Head of caudate nucleus (tissue), 42 donors: ENCODE measurements around the gene RIC1.
"Not testable (repeated sequence)": the region's sequence is repeated elsewhere in the genome, so short reads cannot be mapped to it uniquely, and the experiment has no call there.

ENCODE experiments used
- DNase-seq, 42 donors: peaks; one replicate each; pipeline versions ENCODE4 v3.0.0 to v3.0.0-alpha.2; 2020 to 2021; ENCODE audit warnings: mixed read lengths in 7 of 42
- intact Hi-C: fragments of 100-400 bp; cut with DNase I; formaldehyde crosslinking; loops from one replicate; pipeline ENCODE4 v1.15.0; 2022

Gene RIC1

DNA sequence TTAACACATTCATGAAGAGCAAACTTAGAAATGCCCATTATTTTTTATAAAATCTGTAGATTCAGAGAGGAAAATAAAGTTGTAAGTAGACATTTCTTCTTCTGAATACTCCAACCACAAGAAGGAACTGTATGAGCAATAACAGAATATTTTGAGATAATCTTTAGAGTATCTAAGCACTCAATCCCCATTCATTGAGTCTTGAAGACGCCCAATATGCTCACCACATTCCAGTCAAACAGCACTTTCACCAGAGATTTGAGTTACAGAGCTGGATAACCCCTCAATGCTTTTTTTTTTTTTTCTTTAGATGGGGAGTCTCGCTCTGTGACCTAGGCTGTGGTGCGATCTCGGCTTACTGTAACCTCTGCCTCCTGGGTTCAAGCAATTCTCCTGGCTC, 14.7 kb upstream of the RIC1 start:
- intact Hi-C loops: no loop called here
- DNase-seq: no peak

DNA sequence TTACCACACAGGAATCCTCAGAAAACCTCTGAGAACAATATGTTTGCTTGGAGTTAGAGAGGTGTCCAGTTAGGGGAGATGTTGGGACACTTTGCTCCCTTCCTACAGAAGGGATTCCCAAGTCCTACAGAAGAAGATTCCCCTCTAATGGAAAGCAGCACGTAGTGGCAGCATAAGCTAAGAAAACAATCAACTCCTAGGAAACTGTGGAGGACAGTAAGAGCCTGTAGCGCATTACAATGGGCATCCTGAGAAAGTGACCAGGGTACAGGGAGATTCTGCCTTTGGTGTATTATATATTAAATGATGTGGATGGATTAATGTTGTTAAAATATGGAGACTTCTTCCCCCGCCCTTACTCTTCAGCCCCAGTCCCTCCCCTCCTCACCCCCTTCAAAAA, 13.9 kb upstream of the RIC1 start:
- intact Hi-C loops: no loop called here
- no peak for DNase-seq

DNA sequence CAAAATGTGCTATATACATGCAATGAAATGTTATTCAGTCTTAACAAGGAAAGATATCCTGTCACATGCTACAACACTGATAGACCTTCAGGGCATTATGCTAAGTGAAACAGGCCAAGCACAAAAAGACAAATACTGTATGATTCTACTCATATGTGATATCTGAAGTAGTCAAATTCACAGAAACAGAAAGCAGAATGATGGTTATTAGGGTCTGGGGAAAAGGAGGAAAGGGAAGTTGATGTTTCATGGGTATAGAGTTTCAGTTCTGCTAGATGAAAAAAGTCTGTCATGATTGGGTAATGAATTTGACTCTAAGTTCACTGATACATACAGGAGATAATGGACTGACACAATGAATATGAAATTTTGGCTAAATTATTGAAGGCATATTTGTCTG, 11.2 kb upstream of the RIC1 start:
- no peak for DNase-seq
- intact Hi-C loops: no loop called here

DNA sequence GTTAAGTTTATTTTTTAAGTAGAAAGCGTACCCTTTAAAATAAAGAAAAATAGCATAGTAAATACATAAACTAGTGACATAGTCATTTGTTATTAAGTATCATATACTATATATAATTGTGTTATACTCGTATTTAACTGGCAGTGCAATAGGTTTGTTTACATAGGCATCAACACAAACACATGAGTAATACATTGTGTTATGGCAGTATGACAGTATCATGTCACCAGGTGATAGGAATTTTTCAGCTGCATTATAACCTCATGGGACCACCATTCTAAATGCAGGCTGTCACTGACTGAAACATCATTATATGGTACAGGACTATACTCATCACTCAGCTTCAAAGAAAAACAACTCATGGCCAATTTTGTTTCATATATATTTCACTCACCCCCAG, 8.4 kb upstream of the RIC1 start:
- intact Hi-C loops: no loop called here
- no peak for DNase-seq

DNA sequence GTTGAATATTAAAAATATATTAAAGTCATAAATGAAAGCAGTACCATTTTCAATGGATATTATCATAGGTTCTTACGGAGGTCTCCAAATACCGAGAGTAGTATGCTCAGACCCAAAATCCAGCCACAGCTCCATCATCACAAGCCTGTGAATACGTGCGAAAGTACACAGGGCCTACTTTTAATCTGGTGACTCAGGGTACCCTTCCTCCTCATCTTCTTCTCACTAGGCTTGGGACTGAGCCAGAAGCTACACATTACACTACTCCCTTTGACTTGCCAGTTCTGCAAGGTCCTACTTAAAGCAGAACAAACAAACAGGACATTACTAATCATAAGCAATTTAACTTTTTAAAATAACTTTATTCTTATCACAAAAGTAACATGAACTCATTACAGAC, 7.6 kb upstream of the RIC1 start:
- intact Hi-C loops: no loop called here
- peak in 1 of 42 donors; percentile 25 for DNase-seq

DNA sequence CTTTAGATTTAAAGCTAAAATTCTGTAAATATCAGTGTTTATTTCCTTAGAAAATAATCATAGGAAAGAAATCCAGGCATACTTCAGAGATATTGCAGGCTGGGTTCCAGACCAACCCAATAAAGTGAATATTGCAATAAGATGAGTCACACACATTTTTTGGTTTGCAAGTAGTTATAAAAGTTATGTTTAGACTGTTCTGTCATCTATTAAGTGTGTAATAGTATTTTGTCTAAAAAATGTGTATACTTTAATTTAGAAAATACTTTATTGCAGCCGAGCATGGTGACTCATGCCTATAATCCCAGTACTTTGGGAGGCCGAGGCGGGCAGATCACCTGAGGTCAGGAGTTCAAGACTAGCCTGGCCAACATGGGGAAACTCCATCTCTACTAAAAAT, 6.9 kb upstream of the RIC1 start:
- intact Hi-C loops: no loop called here
- no peak for DNase-seq

DNA sequence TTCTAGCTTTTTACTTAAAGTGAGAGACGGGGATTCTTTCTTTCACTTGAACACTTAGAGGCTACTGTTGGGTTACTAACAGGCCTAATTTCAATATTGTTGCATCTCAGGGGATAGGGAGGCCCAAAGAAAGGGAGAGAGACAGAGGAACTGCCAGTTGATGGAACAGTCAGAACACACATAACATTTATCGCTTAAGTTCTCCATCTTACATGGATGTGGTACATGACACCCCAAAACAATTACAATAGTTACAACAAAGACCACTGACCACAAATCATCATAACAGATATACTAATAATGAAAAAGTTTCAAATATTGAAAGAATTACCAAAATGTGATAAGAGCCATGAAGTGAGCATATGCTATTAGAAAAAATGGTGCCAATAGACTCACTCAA, 4.3 kb upstream of the RIC1 start:
- intact Hi-C loops: loop anchor here (5.0 kb wide), 1 partner anchor 383 kb away; a partner anchor contains a TSS

DNA sequence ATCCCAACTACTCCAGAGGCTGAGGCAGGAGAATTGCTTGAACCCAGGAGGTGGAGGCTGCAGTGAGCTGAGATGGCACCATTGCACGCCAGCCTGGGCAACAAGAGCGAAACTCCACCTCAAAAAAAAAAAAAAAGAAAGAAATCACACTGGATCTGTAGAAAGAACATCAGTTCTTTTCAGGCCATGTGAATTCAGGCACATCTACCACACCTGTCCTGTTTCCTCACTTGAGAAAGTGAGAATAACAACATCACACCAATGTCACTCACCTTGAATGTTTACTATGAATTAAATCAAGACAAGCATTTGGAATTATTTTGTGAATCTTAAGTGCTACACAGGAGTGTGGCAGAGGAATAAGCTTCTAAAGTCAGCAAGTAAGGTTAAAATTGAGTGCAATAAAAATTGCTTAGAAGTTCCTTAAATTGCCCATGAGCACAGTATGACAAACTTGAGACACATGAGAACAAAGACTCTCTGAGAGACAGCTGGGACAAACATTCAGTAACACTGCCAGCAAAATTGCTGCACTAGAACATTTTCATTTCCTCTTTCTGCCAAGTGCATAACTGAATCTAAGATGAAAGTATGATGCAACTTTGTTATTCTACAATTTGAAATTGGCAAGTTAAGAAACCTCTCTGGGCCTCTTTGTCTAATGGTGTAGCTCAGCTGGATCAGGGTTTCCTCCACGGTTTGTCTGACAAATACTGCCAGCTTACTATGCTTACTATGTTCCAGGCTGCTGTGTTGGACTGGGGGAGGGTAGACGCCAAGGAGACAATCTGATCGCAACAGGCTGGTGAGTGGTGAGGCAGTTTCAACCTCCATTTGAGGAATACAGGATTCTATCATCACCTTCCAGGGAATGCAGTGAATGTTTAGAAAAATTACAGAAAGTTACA, 1.9 kb upstream of the RIC1 start:
- intact Hi-C loops: loop anchor here (5.0 kb wide), 1 partner anchor 380 kb away; a partner anchor contains a TSS
- peak in 29 of 42 donors; percentile 13 to 75 (median 39) for DNase-seq

More for the DNA sequence above, 4.3 kb upstream of the RIC1 start:
- no peak for DNase-seq

DNA sequence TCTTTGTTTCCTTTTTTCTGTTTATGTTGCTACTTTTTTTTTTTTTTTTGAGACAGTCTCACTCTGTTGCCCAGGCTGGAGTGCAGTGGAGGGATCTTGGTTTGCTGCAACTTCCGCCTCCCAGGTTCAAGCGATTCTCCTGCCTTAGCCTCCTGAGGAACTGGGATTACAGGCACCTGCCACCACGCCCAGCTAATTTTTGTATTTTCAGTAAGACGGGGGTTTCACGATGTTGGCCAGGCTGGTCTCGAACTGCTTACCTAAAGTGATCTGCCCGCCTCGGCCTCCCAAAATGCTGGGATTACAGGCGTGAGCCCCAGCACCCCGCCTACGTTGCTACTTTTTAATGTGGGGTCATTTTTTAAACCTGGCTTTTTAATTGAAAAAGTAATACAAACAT, 1.2 kb upstream of the RIC1 start:
- intact Hi-C loops: loop anchor here (5.0 kb wide), 1 partner anchor 380 kb away; a partner anchor contains a TSS
- not testable (repeated sequence) for DNase-seq

DNA sequence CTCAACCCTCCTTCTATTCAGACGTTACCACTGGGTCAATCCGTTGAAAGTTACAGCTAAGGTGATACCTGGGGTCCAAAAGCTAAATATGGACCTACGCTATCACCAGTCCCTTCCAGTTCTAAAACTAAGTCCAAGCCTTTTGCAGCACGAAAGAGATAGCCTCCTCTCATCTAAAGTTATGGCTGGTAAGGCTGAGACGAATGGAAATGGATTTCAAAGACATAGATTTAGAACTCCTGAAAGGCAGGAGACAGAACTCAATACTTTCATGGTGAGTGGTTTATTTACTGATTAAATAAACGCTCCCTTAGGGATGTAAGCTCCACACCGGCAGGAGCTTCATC, 751 bp upstream of the RIC1 start:
- intact Hi-C loops: loop anchor here (5.0 kb wide), 1 partner anchor 379 kb away; a partner anchor contains a TSS
- no peak for DNase-seq

DNA sequence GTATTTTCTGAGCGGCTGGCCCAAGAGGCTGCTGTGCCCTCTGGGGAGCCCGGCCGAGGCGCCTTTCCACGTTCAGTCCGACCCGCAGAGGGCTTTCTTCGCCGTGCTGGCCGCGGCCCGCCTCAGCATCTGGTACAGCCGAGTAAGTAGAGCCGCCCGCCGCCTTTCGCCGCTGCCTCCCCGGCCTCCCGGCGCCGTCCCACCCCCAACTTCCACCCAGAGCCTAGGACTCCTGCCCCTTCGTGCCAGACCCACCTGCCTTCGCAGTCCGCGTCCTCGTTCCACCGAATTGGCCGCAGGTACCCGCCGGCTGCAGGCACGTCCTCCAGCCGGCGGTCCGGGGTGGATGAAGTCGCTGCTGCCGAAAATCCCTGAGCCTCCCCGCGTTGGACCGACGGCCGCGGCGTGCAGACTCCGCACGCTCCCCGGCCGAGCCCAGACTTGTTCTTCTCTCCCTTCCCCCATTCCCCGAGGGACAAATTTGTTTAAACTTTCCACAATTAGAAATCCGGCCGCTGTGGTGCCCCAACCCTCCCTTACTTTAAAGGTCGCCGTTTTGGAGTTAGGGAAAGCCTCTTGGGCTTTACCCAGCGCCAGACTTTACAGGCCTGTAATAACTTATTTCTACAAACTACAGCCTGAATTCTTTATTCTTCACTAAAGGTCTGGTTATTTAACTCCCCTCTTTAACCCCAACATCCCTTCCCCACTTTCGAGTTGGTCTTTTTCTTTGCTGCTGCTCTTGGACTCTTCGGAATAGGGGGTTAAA, 589 bp downstream of the RIC1 start:
- intact Hi-C loops: loop anchor here (5.0 to 10.0 kb wide), 2 partner anchors 205 to 378 kb away; partner anchors contain the start of gene ERMP1
- DNase-seq: peak in 39 of 42 donors; percentile 18 to 76 (median 51)

DNA sequence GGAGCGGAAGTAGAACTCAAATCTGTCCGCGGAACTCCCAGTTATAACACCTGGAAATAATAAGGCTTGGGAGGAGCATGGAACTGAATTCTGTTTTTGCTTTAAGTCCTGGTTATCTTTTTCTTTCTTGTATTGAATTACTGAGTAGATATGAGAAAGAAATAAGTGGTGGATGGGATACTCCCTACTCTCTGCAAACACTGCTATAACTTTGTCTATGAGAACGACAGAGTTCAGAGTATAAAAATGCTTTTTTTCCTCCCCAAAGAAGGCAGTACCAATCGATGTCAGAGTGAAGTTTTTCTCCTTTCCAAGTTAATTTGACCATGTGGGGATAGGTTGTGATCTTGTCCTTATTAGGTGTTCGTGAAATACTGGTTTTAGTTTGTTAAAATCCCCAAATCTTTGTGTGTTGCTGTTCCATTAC, 1.2 kb downstream of the RIC1 start:
- intact Hi-C loops: loop anchor here (10.0 kb wide), 1 partner anchor 205 kb away; the partner anchor contains the start of gene ERMP1
- peak in 1 of 42 donors; percentile 18 for DNase-seq

DNA sequence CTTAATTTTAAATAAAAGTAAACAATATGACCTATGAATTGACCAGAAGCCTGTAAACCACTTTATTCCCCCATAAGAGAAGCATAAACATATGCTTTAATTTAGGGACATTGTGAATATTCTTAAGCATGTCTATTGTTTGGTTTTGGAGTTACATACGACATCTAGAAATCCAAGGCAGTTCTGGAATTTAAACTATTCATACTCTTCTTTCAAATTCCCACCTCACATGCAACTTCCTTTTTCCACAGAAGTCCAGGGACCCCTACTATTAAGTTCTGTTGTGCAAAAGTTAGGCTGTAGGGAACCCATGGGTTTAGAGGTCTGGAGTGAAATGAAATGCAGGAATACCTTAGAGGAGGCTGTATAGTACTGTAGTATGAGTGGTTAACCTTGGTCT, 2.1 kb downstream of the RIC1 start:
- no peak for DNase-seq
- intact Hi-C loops: loop anchor here (10.0 kb wide), 1 partner anchor 204 kb away; the partner anchor contains the start of gene ERMP1

DNA sequence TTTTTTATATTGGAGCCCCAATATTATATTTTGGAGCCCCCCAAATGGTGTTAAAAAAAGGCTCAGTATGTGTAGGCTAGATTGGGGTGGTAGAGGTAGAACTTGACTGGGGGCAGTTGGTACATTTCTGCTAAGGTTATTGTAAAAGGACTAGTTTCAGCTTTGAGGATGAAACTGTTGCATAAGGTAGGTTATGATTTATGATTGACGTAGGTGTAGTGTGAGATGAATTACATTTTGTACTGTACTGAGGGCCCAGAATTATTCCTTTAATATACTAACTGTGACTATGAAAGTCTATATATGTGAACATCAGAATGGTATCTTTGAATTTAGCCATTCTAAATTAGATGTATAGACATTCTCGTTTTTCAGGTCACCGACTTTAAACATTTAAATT, 3.6 kb downstream of the RIC1 start:
- intact Hi-C loops: loop anchor here (10.0 kb wide), 1 partner anchor 202 kb away; the partner anchor contains the start of gene ERMP1
- no peak for DNase-seq

DNA sequence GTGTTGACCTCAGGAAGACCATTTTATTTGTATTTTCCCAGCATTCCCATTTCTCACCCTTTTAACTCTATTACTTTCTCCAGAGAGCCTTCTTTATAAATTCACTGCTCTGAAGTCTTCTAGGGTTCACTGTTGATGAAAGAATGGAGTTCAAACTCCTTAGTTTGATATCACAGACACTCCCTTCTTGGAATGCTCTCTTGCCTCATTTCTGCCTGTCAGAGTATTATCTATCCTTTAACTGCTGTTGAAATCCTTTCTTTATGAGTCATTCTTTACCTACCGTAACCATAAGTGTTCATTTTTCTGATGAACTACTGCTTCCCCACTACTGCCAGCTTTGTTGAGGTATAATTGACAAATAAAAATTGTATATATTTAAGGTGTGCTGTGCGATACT, 4.3 kb downstream of the RIC1 start:
- intact Hi-C loops: loop anchor here (10.0 kb wide), 1 partner anchor 202 kb away; the partner anchor contains the start of gene ERMP1
- no peak for DNase-seq

DNA sequence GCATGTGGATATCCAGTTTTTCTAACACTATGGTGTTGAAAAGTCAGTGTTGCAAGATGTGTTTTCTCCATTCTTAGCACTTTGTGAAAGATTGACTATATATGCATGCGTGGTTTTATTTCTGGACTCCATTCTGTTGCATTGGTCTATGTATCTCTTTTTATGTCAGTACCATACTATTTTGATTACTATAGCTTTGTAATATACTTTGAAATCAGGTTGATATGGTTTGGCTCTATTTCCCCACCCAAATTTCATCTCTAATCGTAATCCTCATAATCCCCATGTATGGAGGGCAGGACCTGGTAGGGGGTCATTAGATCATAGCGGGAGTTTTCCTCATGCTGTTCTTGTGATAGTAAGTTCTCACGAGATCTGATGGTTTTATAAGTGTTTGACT, 6.5 kb downstream of the RIC1 start:
- no peak for DNase-seq
- intact Hi-C loops: loop anchor here (10.0 kb wide), 1 partner anchor 199 kb away; the partner anchor contains the start of gene ERMP1

DNA sequence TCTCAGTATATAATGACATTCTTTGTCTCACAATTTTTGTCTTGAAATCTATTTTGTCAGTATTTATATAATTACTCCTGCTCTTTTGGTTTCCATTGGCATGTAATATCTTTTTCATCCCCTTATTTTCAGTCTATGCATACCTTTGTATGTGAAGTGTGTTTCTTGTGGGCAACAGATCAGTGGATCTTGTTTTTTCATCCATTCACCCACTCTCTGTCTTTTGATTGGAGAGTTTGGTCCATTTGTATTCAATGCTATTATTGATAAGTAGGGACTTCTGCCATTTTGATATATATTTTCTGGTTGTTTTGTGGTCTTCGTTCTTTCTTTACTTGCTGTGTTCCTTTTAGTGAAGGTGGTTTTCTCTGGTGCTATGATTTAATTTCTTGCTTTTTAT, 10.9 kb downstream of the RIC1 start:
- intact Hi-C loops: loop anchor here (10.0 kb wide), 1 partner anchor 195 kb away; the partner anchor contains the start of gene ERMP1
- DNase-seq: no peak

DNA sequence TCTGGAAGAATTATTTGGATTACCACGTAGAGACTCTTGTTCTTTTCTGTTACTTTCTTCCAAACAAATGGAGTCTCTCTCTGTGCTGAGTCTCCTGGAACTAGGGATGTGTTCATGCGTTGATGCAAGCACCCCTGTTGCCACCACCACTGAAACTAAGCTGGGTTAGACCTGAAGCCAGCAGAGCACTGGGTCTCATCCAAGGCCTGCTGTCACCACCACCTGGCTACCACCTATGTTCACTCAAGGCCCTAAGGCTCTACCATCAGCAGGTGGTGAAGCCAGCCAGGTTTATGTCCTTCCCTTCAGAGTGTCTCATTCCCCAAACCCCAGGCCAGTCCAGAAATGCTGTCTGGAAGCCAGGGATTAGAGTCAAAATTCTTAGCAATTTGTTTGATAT, 13.3 kb downstream of the RIC1 start:
- intact Hi-C loops: no loop called here
- no peak for DNase-seq

DNA sequence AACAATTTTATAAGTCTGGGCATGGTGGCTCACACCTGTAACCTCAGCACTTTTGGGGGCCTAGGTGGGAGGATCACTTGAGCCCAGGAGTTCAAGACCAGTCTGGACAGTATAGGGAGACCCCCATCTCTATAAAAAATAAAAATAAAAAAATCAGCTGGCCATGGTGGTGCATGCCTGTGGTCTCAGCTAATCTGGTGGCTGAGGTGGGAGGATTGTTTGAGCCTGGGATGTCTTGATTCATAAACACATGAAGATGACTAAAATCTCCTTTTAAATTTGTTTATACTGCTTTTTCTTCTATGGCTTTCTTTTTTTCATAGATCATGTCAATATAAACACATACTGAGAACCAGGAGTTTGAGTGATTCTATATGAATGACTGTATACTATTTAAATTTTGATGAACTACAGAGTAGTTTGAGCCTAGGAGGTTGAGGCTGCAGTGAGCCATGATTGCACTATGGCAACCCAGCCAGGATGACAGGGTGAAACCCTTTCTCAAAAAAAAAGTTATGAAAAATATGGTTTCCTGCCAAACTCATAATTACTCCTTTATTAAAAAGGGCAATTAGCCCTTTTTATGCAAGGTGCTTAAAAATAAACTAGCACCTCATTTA, 14.2 kb downstream of the RIC1 start:
- intact Hi-C loops: no loop called here

More for the DNA sequence above, 14.2 kb downstream of the RIC1 start:
- no peak for DNase-seq
